ELR (cell line): ENCODE data around the gene CEMIP.

Source experiments
- DNase-seq: peaks from one replicate; pipeline ENCODE4 v3.0.0-alpha.2; 2015; ENCODE audit warnings: low read depth

The CEMIP gene

GRCh38 chr15:80850941-80851451, 71.8 kb downstream of the CEMIP start:
- no peak for DNase-seq

DNA sequence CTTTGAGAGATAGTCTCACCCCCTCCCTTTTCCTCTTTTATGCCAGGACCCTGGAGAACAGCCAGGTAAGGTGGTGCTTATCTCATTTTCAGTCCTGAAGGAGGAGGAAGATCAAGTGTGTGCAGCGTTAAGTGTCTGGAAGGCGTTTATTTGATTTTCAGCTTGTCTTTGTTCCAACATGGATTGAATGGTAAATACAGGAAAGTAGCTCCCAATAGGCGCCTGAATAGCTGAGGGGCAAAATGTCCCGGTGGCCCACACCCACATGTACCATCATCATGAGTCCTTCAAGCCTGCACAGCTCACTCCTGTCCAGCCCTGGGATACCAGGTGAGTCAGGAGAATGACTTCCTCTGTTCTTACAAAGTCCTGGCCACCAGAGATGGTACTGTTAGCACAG, 73.5 kb downstream of the CEMIP start:
- DNase-seq = peak; percentile 35

DNA sequence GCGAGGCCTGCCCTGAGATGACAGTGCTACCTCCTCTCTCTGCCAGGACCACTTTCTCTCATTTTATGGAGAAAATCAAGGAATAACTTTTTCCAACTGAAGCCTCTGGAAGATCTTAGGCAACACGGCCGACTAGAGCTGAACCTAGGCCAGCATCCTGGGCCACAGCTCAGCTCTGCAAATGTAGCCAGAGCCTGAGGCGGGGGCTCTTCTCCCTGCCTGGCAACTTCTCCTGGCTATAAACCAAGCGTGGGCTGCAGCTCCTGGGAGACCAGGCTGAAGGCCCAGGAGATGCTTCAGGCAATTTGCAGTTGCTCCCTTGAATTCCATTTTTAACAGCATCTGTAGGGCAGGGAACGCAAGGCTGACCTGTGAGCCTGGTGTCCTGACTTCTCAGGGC, 74.9 kb downstream of the CEMIP start:
- DNase-seq = no peak

DNA sequence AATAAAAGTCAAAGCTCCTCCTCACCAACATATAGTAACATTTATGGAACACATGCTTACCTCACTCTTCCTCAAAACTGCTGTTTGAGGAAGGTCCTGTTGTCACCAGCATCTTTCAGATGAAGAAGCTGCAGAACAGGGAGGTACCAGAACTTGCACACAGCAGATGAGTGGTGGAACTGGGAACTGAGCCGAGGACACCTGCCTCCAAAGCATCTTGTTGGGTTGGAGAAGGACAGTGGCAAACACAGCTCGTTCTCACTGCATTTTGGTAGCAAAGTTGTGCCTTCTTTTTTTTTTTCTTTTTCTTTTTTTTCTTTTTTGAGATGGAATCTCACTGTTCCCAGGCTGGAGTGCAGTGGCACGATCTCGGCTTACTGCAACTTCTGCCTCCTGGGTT, 76.0 kb downstream of the CEMIP start:
- no peak for DNase-seq

- DNase-seq = peak; percentile 19
These were observed 77.2 kb downstream of the CEMIP start for GRCh38 chr15:80856400-80856799.

DNA sequence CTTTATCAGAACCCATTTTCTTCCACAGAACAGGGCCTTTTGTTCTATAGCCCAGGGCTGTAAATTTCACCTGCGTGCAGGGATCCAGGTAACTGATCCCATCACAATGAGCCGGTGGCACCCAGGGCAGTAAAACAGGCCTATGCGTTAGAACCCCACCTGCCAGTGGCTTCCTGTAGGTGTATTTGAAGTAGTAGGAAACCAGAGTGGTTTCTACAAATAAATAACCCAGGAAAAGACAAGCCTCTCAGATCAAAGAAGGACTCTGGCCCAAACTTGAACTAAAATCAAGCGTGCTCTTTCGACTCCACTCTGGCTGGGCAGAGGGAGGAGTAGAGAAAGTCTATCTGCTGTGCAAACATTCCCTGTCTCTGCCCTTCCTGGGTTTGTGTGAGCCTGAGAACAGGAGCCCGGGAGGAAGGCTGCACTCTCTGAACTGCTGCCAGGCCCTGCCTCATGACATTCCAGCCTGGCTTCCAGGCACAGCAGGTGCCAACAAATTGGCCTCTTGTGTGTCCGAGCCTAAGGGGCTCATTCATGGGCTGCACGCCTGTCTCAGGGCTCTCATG, 77.7 kb downstream of the CEMIP start:
- DNase-seq = no peak

DNA sequence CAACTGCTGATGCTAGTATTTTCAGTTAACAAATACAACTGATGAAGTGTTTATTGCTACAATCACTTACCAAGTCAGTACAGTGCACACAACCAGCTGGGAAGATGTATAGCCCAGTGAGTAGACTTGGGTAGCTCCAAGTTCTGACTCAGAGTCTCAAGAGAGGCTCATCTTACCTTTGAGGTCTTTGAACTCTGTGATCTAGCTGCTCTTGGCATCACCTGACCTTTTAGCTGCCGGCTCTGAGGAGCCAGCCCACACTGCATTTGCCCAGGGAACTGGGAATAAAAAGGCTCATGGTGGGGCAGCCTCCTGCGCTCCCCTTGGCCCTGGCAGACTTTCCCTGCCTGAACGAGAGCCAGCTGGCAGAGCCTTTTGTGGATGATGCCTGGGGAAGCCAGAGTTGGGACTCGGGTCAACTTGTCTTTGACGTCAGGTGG, 82.6 kb downstream of the CEMIP start:
- DNase-seq = no peak

DNA sequence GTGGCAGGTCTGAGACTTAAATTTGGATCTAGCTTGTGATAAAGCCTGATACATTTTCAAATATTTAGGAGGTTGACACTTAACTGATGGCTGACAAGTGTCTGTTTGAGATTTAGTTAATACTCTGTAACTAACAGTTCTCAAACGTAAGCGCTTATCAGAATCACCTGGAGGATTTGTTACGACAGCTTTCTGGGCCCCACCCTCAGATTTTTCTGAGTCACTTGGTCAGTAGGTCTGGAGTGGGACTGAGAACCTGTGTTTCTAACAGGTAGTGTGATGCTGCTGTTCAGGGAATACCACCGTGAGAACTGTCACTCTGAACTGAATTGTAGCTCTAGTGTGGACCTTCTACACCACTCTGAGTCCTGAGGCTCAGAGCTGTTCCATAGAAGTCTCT, 85.5 kb downstream of the CEMIP start:
- DNase-seq = no peak

GRCh38 chr15:80866936-80867335, 87.8 kb downstream of the CEMIP start:
- DNase-seq = no peak

DNA sequence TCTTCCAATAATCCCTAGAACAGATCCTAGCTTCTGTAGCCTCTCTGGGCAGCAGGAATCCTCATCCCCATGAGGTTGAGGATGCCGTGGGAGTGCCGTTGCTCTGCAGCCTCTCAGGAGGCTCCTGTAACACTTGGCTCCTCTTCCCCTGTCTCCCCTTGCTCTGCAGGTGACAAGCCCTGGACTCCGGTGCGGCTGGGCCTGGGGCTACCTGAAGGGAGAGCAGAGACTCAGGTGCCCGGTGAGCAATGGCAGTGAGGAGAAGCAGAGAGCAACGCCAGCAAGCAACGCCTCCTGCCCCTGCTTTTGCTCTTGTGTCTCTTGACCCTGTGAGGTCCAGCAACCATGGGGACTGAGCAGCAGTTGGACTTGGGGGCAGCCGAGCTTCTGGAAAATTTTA, 91.2 kb downstream of the CEMIP start:
- no peak for DNase-seq

GRCh38 chr15:80870893-80871292, 91.7 kb downstream of the CEMIP start:
- DNase-seq = no peak

DNA sequence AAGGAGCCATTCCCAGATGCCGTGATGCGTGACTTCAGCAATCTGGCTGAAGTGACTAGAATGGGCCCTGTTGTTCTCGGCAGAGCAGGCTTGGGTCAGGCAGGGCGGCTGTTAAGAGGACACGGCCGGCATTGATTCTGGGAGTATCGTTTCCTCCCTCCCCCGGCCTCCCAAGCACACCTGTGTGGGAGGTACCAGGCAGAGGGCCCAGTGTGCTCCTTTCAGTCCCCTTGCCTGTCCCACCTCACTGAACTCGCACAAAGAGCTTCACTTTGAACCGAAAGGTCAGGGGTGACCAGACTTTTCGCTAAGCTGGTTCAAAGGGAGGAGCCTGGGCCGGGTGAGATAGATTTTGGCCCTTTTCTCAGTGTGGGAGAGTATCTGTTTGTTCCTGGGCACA, 92.7 kb downstream of the CEMIP start:
- no peak for DNase-seq

- no peak for DNase-seq
These were observed 94.3 kb downstream of the CEMIP start for GRCh38 chr15:80873366-80873952.

- no peak for DNase-seq
These were observed 96.6 kb downstream of the CEMIP start for GRCh38 chr15:80875568-80876347.

GRCh38 chr15:80876348-80876674, 97.1 kb downstream of the CEMIP start:
- no peak for DNase-seq

DNA sequence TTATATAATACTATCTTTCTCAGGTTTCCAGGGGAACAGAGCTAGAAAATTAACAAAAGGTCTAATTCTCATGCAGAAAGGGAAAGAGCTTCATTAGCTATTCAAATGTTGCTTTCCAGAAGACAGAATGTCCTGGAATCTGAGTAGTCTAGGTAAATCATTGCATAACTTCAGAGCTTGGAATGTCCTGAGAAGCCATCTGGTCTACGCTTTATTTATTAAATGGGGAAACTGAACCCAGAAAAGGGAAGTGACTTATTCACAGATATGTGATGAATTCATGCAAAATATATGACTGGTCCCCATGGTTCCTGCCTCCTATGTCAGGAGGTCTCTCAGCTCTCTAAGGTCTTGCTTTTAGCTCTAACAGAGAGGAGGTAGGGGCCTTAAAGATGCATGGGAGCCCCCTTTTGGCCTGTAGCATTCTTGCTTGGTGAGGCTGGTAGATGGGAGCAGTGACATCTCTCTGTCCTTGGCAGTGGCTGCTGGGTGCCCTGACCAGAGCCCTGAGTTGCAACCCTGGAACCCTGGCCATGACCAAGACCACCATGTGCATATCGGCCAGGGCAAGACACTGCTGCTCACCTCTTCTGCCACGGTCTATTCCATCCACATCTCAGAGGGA, 99.2 kb downstream of the CEMIP start:
- DNase-seq = peak; percentile 54

- DNase-seq = no peak
These were observed 99.7 kb downstream of the CEMIP start for GRCh38 chr15:80878867-80879250.

DNA sequence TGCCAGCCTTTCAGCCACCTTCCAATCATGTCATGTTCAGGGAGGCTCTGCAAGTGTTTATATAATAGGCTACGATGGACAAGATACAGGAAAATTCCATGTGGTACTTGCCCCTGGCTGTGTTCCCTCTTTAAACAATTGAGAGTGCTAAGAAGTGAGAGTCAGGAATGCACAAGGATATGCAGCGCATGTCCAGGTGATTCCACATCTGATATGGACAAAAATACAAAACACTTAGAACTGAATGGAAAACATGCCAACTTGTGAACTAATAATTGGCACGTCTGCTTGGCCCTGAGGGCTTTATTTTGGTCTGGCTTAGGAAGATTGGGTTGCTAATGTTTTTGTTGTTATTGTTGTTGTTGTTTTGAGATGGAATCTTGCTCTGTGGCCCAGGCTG, 100.9 kb downstream of the CEMIP start:
- no peak for DNase-seq

DNA sequence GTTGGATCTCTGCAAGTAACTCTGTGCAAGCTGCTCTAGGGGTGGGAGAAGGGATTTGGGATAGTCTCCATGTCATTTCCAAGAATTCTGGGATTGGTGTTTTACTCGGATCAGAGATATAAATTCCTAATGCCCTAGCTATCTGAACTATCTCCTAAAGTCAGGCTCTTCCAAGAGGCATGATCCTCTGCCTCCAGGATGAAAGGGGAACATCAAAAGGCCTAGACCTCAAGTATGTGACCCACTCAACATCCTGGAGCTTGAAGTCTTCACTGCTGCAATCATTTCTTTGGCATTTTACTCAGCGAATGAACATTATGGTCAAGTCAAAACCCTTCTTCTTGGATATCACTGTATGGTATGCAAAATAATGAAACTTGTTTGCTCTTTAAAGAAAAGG, 104.5 kb downstream of the CEMIP start:
- DNase-seq = no peak

DNA sequence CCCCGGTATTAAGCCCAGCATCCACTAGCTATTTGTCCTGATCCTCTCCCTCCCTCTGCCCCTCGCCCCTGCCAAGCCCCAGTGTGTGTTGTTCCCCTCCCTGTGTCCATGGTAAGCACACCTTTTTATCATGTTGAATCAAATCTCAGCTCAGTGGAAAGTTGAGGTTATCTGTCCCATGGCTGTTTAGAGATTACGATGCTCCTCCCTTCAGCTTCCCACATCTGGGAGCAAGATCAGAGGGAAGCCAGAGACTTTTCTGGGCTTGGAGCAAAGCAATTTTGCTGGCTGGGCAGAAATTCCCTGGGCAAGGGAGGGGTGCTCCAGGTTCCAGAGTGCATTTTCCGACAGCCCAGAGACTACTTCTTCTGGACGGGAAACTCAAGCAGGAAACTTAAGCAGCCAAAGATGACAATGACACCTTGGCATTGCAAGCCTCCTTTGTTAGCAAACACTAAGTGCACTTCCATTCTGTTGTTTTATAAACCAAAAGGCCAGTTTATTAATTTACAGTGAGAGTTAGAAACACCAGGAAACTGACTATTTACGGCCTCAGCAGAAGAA, 105.9 kb downstream of the CEMIP start:
- no peak for DNase-seq

GRCh38 chr15:80887148-80887547, 108.0 kb downstream of the CEMIP start:
- DNase-seq = no peak

DNA sequence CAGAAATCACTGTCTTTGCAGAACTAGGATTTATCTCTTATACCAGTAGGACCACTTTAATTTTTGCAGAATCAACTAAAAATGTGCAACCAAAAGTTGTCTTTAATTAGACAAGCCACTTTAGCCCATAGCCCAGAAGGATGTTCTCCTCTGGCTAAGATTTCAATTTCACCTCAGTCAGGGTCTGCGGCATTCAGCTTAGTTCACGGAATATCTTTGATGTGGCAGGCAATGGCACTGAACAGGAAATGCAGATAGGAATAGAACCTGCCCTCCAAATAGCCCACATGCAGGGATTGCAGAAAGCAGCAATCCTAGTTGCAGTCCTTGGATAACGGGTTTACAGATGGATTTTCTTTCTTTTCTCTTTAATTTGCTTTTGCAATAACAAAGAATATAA, 109.7 kb downstream of the CEMIP start:
- DNase-seq = no peak
